GM18498 (cell line): Measurements from ENCODE around the gene ARMS2.

Source experiments
- ATAC-seq: cut with Tn5 transposase; IDR thresholded peaks from one replicate; pipeline ENCODE4 v1.9.1; 2021; ENCODE audit warnings: mild to moderate bottlenecking, moderate library complexity; ENCODE audit not compliant: unreplicated experiment

Gene ARMS2

GRCh38 chr10:122454603-122455080 is at the start of gene ARMS2:
TSS of gene ARMS2 (plus strand) at chr10:122454653. CDS start at chr10:122454728, 75 bp downstream.
- ATAC-seq: no peak

- no peak for ATAC-seq
Measured at GRCh38 chr10:122407375-122408125, 46.9 kb upstream of the ARMS2 start.

GRCh38 chr10:122413327-122413726 is 41.1 kb upstream of the ARMS2 start:
- ATAC-seq: no peak

GRCh38 chr10:122417667-122418066 is 36.8 kb upstream of the ARMS2 start:
- ATAC-seq: no peak

- ATAC-seq: no peak
Measured at GRCh38 chr10:122419016-122419415, 35.4 kb upstream of the ARMS2 start.

- no peak for ATAC-seq
Measured at GRCh38 chr10:122419876-122420623, 34.4 kb upstream of the ARMS2 start.

- no peak for ATAC-seq
Measured at GRCh38 chr10:122420624-122421007, 33.8 kb upstream of the ARMS2 start.

GRCh38 chr10:122421054-122421625 is 33.3 kb upstream of the ARMS2 start:
- ATAC-seq: no peak

DNA sequence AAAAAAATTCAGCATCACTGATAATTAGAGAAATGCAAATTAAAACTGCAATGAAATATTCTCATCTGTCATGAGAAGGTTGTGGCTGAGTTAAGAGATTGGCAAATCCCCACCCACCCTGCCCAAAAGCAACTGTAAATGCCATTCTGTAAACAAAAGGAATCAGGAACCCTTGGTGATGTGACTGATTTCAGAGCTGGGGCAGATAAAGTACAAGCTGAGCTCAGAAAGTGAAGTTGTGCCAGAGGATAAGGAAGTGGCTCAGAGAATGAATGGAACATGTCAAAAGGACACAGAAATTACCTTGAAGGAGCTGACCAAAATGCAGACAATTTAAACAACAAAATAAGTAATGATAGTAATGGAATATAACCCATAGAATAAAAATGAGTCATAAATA is 32.7 kb upstream of the ARMS2 start:
- ATAC-seq: no peak

DNA sequence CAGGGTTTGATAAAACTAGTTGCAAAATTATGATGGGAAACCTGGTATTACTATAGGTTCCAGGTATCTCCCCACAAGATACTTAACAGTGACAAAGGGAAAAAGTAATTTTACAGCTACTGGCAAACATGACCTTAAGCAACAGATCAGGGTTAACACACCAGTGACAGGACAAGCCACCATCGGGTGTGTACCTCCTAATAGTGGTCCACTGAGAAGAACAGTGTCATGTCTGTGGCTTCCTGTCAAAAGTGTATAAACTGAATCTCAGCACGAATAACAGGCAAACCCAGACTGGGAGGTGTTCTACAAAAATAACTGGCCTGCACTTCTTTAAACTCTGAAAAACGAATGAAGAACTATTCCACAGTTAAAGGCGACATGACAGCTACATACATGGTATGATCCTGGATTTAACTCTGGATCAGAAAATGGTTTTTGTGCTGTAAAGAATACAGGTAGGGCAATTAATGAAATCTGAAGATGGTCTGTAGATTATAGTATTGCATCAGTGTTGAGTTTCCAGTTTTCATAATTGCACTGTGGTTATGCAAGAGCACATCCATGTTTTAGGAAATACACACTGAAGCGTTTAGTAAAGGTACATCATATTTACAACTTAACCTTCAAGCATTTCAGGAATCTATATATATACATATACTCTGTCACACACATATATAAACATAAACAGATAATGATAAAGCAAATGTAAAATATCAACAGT is 32.0 kb upstream of the ARMS2 start:
- ATAC-seq: no peak

- ATAC-seq: no peak
Measured at GRCh38 chr10:122424059-122424458, 30.4 kb upstream of the ARMS2 start.

DNA sequence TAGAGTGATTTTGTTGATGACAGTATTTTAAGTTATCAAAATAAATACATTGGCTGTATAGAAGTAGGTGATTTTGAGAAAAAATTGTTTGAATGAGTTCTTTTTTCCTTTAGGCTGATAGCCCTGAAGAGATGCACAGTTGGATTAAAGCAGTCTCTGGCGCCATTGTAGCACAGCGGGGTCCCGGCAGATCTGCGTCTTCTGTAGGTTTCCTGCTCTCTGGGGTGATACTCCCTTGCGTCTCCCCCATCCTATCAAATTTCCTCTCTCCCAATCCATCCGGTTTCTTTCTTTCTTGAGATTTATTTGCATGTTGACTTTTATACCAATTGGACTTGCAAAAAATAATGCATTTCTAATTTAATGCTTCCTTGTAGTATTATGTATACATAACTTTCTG is 27.6 kb upstream of the ARMS2 start:
- ATAC-seq: no peak

DNA sequence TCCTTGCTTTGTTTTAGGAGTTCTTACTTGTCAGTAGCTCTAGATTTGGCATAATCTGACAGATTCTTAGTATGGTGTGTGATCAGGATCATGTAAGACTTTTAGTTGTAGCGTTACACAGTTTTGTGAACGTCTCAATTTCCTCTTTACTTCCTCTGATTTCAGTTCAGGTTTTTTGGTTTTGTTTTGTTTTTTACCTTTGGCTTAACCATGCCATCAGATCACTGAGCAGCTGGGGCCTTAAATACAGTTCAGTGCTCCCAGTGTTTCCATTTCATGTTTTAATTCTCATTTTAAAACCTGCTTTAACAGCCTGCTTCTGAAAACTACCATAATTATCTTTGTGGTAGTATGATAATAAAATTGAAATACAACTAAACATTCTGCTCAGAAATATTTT is 27.2 kb upstream of the ARMS2 start:
- no peak for ATAC-seq

- no peak for ATAC-seq
Measured at GRCh38 chr10:122435212-122435827, 19.1 kb upstream of the ARMS2 start.

GRCh38 chr10:122441961-122442360 is 12.5 kb upstream of the ARMS2 start:
- ATAC-seq: no peak

GRCh38 chr10:122445469-122445868 is 9.0 kb upstream of the ARMS2 start:
- no peak for ATAC-seq

DNA sequence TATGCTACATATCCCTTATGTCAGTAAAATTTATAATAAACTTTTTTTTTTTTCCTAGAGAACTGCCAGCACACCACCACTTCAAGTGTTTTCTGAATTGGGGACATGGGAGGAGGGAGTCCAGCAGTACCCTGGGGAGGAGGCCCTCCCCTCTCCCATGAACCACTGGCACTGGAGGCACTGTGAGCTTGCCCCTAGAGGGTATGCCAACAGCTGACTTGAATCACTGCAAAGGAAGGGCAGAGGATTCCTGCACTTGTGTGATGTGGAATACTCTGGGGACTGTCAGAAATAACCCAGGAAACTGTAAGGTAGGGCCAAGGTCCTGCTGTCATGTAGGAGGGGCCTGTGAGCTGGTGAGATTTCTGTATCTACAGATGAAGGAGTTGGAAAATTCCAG is 8.5 kb upstream of the ARMS2 start:
- no peak for ATAC-seq

GRCh38 chr10:122446668-122447423 is 7.6 kb upstream of the ARMS2 start:
- no peak for ATAC-seq

GRCh38 chr10:122448600-122448999 is 5.9 kb upstream of the ARMS2 start:
- no peak for ATAC-seq

DNA sequence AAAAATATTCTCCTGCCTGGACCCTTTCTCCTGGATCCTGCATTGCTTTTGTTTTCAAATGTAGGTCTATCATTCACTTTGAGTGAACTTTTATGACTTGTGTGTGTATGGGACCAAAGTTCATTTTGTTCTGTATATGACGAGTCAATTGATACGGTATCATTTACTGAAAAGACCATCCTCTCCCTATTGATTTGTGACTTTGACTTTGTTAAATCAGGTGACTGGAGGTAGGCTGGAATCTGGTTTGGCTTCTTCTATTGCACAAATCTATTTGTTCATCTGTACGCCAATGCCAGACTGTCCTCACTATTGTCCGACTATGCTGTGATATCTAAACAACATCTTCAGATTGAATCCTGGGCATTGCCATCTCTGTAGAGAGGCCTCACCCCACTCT is 5.3 kb upstream of the ARMS2 start:
- no peak for ATAC-seq
